Activated T-cell treated with anti-CD3 and anti-CD28 coated beads, Interleukin-2, amount 50 U/mL, for 4 hours (primary cell): ENCODE results near the gene UBE2C. TPM values are rescaled to one million over a fixed set of nuclear protein-coding genes. Genes with fewer than 3 reads are reported as not detected.

ENCODE experiments used
- total RNA-seq, 3 donors: library from RNA; stranded (reverse); gene quantifications; one replicate each; pipeline ENCODE4 v1.2.1, GENCODE V29; 2021

UBE2C gene
- total RNA-seq, 3 donors from 2014 or later: 10.5 to 19.4 (median 18.4) TPM

Other genes starting within 250 kb of the UBE2C start
- not detected for gene WFDC8, start 233.4 kb upstream of the UBE2C start, total RNA-seq
- gene WFDC10A, start 182.9 kb upstream of the UBE2C start, total RNA-seq: not detected
- gene WFDC9, start 181.4 kb upstream of the UBE2C start, total RNA-seq: not detected
- gene WFDC11, start 142.4 kb upstream of the UBE2C start, total RNA-seq: not detected
- gene WFDC13, start 110.6 kb upstream of the UBE2C start, total RNA-seq: not detected
- gene WFDC10B, start 107.6 kb upstream of the UBE2C start, total RNA-seq: not detected
- gene SPINT4, start 90.3 kb upstream of the UBE2C start, total RNA-seq: not detected
- not detected for gene WFDC3, start 20.8 kb upstream of the UBE2C start, total RNA-seq
- 10 to 100 TPM; 33.9 to 39.6 (median 38.5) TPM for gene DNTTIP1, start 20.7 kb upstream of the UBE2C start, total RNA-seq
- not detected for gene TNNC2, start 14.7 kb downstream of the UBE2C start, total RNA-seq
- gene SNX21, start 21.2 kb downstream of the UBE2C start, total RNA-seq: under 1 TPM; 0.83 to 0.98 (median 0.87) TPM
- gene ACOT8, start 44.7 kb downstream of the UBE2C start, total RNA-seq: 10 to 100 TPM; 18.0 to 21.0 (median 18.2) TPM
- gene ZSWIM3, start 45.0 kb downstream of the UBE2C start, total RNA-seq: 1 to 10 TPM; 3.0 to 3.9 (median 3.3) TPM
- gene ZSWIM1, start 68.6 kb downstream of the UBE2C start, total RNA-seq: 10 to 100 TPM; 10.8 to 11.9 (median 10.9) TPM
- under 1 TPM; 0.63 to 0.73 (median 0.73) TPM for gene SPATA25, start 75.0 kb downstream of the UBE2C start, total RNA-seq
- gene NEURL2, start 78.6 kb downstream of the UBE2C start, total RNA-seq: 1 to 10 TPM; 1.3 TPM
- gene CTSA, start 78.7 kb downstream of the UBE2C start, total RNA-seq: 10 to 100 TPM; 56.5 to 63.1 (median 57.3) TPM
- gene PLTP, start 99.5 kb downstream of the UBE2C start, total RNA-seq: 1 to 10 TPM; 3.1 to 4.2 (median 3.3) TPM
- 10 to 100 TPM; 24.4 to 28.9 (median 28.4) TPM for gene PCIF1, start 122.0 kb downstream of the UBE2C start, total RNA-seq
- gene ZNF335, start 159.6 kb downstream of the UBE2C start, total RNA-seq: 10 to 100 TPM; 39.7 to 46.4 (median 41.6) TPM
- under 1 TPM in 2 of 3 donors, not detected in 1; 0.08 to 0.10 TPM for gene MMP9, start 196.3 kb downstream of the UBE2C start, total RNA-seq
- gene SLC12A5, start 216.6 kb downstream of the UBE2C start, total RNA-seq: not detected